ENCODE measurements around the gene ALG12.

ALG12 gene

DNA sequence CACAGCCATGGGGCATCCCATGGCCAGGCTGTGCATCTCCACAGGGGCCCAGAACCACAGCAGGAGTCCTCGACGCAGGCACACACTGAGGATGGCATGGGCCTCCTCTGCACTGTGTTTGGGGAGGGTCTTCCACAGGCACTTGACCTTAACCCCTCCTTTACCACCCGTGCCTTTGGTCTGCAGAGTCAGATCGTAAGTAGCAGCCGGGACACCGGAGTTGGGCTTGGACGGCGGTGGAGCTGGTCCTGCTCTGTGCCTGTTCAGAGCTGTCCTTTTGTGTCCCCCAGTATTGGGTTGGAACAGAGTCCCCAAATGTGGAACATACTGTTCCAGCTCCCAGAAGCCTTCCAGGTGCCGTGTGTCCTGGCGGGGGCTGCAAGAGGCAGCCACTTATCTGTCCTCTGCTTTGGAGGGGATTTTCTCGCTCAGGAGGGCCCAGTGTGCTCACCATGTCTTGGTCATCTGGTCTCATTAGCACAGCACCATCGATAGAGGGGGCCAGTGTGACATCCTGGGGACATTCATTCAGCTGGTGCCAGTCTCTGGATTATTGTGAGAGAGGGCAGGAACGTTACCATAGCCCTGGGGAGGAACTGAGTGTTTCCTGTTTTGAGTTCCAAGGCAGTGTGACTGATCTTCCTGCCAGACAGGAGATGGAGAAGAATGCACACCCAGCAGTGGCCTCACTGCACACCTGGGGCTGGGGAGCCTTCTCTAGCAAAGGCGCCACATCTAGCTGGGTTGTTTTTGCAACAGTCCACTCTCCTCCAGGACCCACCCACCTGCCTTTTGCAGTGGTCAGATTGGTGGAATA is 12.6 kb upstream of the ALG12 start:
- Histone ChIP-seq H2AFZ (ENCODE audit: low read depth, low read length, severe bottlenecking) (no peak overlapping the region), H3K4me2 (ENCODE audit: low read depth, low read length, poor library complexity, severe bottlenecking) (no peak overlapping the region), H3K9ac (ENCODE audit: low read length) (no peak overlapping the region), H3K36me3 (ENCODE audit: low read length) (no peaks in the 10 kb centered on the region), H3K27ac (ENCODE audit: low read depth, low read length) (no peak overlapping the region), H3K4me3 (ENCODE audit: insufficient read depth, low read length, poor library complexity, severe bottlenecking) (no peak overlapping the region), H4K20me1 (ENCODE audit: low read depth, low read length) (no peaks in the 10 kb centered on the region), H3K27me3 (ENCODE audit: low read length) (no peaks in the 10 kb centered on the region), H3F3A (ENCODE audit: insufficient read depth) (peaks cover 19% of the 10 kb centered on the region), H3K9me3 (ENCODE audit: insufficient read depth, low read length) (no peaks in the 10 kb centered on the region), H3K9me2 (replicated peaks; ENCODE audit: insufficient read depth, low read length) (no peaks in the 10 kb centered on the region), H3K79me2 (ENCODE audit: insufficient read depth, low read length) (no peaks in the 10 kb centered on the region)
- TF ChIP-seq, protein P1, sequence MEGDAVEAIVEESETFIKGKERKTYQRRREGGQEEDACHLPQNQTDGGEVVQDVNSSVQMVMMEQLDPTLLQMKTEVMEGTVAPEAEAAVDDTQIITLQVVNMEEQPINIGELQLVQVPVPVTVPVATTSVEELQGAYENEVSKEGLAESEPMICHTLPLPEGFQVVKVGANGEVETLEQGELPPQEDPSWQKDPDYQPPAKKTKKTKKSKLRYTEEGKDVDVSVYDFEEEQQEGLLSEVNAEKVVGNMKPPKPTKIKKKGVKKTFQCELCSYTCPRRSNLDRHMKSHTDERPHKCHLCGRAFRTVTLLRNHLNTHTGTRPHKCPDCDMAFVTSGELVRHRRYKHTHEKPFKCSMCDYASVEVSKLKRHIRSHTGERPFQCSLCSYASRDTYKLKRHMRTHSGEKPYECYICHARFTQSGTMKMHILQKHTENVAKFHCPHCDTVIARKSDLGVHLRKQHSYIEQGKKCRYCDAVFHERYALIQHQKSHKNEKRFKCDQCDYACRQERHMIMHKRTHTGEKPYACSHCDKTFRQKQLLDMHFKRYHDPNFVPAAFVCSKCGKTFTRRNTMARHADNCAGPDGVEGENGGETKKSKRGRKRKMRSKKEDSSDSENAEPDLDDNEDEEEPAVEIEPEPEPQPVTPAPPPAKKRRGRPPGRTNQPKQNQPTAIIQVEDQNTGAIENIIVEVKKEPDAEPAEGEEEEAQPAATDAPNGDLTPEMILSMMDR (IDR thresholded peaks at IDR 0.05; ENCODE audit: insufficient read depth, low read length, poor library complexity, severe bottlenecking) = peak; percentile 55
- no peak for TF ChIP-seq EZH2phosphoT487 (conservative IDR thresholded peaks at IDR 0.05; ENCODE audit: low read length)

DNA sequence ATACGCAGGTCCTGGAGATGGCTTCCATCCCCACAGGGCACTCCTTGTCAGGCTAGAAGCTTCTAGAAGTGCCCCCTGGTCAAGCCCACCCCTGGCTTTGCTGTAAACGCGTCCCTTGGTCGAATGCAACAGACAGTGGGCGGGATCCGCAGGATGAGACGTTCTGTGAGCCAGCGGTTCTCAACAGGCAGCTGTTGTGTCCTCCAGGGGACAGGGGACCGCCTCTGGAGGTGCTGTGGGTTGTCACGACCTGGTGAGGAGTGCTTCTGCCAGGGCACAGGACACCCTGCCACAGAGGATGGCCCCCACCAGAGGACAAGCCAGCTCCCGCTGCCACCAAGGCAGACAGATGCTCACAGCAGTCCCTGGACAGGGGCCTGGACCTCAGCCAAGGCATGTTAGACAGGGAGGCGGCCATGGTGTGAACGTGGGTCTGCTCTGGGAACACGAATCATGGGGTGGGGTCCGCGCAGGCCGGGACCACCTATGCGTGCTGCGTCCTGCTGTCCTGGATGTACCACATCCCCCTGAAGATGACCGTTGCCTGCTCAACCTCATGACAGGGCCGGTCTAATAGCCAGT is 11.8 kb upstream of the ALG12 start:
- no peak overlapping the region for H2AFZ ChIP-seq (ENCODE audit: low read depth, low read length, severe bottlenecking)
- no peaks in the 10 kb centered on the region for H3K27me3 ChIP-seq (ENCODE audit: low read length)
- H3K9ac ChIP-seq (ENCODE audit: low read length) = no peak overlapping the region
- H3F3A ChIP-seq (ENCODE audit: insufficient read depth) = peaks cover 26% of the 10 kb centered on the region
- H3K27ac ChIP-seq (ENCODE audit: low read depth, low read length) = no peak overlapping the region
- no peaks in the 10 kb centered on the region for H3K9me2 ChIP-seq (replicated peaks; ENCODE audit: insufficient read depth, low read length)
- no peak overlapping the region for H3K4me3 ChIP-seq (ENCODE audit: insufficient read depth, low read length, poor library complexity, severe bottlenecking)
- no peaks in the 10 kb centered on the region for H3K9me3 ChIP-seq (ENCODE audit: insufficient read depth, low read length)
- no peaks in the 10 kb centered on the region for H3K79me2 ChIP-seq (ENCODE audit: insufficient read depth, low read length)
- TF ChIP-seq, protein P1 (IDR thresholded peaks at IDR 0.05; ENCODE audit: insufficient read depth, low read length, poor library complexity, severe bottlenecking) = no peak
- no peak for TF ChIP-seq EZH2phosphoT487 (conservative IDR thresholded peaks at IDR 0.05; ENCODE audit: low read length)
- no peaks in the 10 kb centered on the region for H4K20me1 ChIP-seq (ENCODE audit: low read depth, low read length)
- no peaks in the 10 kb centered on the region for H3K36me3 ChIP-seq (ENCODE audit: low read length)
- H3K4me2 ChIP-seq (ENCODE audit: low read depth, low read length, poor library complexity, severe bottlenecking) = peak overlapping the region; percentile 14

DNA sequence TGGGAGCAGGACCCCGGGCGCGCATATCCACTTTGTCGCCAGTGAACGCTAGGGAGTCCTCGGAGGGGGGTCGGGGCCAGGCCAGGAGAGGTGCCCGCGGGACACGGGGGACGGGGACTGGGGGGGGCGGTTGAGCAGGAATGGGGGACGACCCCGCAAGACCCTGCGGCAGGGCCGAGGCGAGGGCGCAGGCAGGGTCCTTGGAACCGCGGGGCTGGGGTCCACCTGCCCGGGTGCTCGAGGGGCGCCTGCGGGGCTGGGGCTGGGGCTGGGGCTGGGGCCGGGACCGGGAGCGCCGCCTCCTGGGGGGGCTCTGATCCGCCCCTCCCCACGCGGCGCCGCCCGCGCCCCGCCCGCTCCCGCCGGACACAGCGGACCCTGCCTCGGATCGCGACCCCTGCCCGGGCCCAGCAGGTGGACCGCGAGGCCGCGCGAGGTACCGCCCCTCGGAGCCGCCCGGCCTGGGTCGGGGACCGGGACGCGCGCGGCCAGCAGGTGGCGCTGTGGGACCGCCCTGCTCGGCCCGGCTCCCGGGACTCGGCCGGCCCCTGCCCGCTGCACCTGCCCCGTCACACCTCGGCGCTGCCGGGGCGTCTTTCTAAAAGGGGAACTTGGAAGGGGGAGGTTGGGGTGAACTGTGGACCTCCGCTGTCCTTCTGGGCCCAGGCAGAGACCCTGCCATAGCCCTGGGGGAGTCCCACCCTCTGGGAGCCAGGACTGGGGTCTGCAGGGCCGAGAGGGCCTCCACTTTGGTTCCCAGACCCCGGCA is 11.2 kb upstream of the ALG12 start:
- Histone ChIP-seq H3K27me3 (ENCODE audit: low read length) (no peaks in the 10 kb centered on the region), H3K9ac (ENCODE audit: low read length) (no peak overlapping the region), H3K36me3 (ENCODE audit: low read length) (no peaks in the 10 kb centered on the region), H2AFZ (ENCODE audit: low read depth, low read length, severe bottlenecking) (no peak overlapping the region), H3K9me3 (ENCODE audit: insufficient read depth, low read length) (no peaks in the 10 kb centered on the region), H3K4me2 (ENCODE audit: low read depth, low read length, poor library complexity, severe bottlenecking) (peak overlapping the region; percentile 14), H3K9me2 (replicated peaks; ENCODE audit: insufficient read depth, low read length) (no peaks in the 10 kb centered on the region), H3K4me3 (ENCODE audit: insufficient read depth, low read length, poor library complexity, severe bottlenecking) (no peak overlapping the region), H4K20me1 (ENCODE audit: low read depth, low read length) (no peaks in the 10 kb centered on the region), H3F3A (ENCODE audit: insufficient read depth) (peaks cover 32% of the 10 kb centered on the region), H3K27ac (ENCODE audit: low read depth, low read length) (no peak overlapping the region), H3K79me2 (ENCODE audit: insufficient read depth, low read length) (no peaks in the 10 kb centered on the region)
- TF ChIP-seq EZH2phosphoT487 (conservative IDR thresholded peaks at IDR 0.05; ENCODE audit: low read length) = no peak
- TF ChIP-seq, protein P1 (IDR thresholded peaks at IDR 0.05; ENCODE audit: insufficient read depth, low read length, poor library complexity, severe bottlenecking) = peak; percentile 67

Measured in SU-DHL-6 (cell line).